OCI-LY1 (cell line): ENCODE results near the gene C3orf18.

ENCODE experiments used
- CTCF ChIP-seq: fragments of 200-600 bp; sonication (generic), shearing (Covaris generic); IDR thresholded peaks from 2 replicates; pipeline ENCODE4 v1.5.1; 2017; ENCODE audit warnings: mild to moderate bottlenecking, antibody characterized with exemption, low read length, moderate library complexity, mixed read lengths
- EZH2 ChIP-seq: fragments of 200-600 bp; sonication (generic), shearing (Covaris generic); IDR thresholded peaks from 2 replicates; pipeline ENCODE4 v1.8.0; 2017; ENCODE audit warnings: borderline replicate concordance, mixed run types, mild to moderate bottlenecking, antibody characterized with exemption, low read length, moderate library complexity, mixed read lengths

- TF ChIP-seq CTCF = no peak
- TF ChIP-seq EZH2 = no peak
These were observed 35.9 kb upstream of the C3orf18 start for GRCh38 chr3:50603261-50604109.
